GM19099 (cell line): ENCODE data around the gene ADGRA1.

Source experiments
- POLR2A ChIP-seq: IDR thresholded peaks from 3 replicates; pipeline ENCODE4 v1.6.1; 2011; ENCODE audit warnings: low read depth; ENCODE audit not compliant: insufficient read length; ENCODE audit errors: extremely low read depth

Gene ADGRA1

DNA sequence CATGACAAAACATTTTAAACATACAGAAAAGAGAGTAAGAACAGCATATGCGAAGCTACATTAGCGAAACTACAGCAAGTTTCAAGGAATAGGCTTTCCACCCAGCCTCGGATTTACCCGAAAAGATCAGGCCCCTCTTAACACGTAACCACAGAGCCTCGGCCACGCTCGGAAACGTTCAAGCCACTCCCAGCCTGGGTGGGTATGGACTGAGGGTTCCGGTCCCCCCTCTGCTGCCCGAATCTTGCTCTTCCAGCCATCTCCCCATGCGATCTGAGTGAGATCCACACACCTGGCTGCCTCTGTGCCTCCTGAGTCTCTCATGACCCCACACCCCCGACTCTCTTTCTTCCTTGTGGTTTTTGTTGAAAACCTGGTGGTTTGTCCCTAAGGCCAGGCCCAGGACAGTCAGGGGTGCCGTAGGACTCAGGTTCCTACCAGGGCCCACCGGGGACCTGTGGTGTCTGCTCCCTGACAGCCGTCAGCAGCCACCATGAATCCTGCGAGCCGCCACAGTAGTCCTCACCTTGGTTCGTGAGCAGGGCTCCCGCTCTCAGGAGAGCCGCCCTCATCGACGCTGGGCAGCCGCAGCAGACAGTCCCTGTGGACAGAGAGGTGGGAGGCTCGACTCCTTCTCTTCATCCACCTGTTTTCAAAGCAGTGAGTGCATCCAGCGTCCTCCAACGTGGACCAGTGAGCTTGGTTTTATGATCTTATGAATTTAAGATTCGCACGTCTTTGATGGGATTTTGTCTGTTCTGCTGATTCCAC lies 90.8 kb downstream of the ADGRA1 start:
- no peak for TF ChIP-seq POLR2A

DNA sequence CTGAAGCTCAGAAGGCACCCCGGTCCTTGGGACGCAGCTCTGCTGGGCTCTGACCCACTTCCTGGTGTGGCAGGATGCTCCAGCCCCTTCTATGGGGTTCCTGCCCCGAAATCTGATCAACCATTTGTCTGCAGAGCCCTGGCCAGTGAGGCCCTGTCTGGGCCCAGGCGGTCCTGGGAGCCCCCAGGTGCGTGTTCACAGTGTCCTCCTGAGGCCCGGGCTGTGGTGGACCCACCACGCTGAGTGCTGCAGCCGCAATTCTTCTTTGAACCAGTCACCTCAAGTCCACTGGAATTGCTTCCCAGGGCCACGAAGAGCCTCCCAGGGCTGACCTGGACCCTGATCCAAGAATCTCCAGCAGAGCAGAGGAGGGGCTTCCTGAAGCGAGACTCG lies 91.4 kb downstream of the ADGRA1 start:
- TF ChIP-seq POLR2A = no peak

DNA sequence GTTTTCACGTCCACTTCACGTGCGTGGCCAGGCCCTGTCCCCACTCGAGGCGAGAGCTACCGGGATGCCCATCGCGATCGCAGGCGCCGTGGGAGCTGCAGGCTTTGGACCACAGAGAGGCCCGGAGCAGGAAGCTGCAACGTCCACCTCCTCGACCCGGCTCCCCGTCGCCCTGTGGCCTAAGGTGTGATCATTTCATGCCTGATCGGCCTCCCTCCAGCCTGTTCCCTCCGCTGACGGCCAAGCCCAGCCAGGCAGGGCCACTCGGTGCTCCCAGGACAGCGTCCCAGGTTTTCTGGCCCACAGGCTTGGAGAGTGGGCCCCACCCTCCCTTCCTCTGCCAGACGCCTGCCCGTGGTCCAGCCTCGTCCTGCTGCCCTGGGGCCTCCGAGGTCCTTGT lies 91.9 kb downstream of the ADGRA1 start:
- TF ChIP-seq POLR2A = no peak

DNA sequence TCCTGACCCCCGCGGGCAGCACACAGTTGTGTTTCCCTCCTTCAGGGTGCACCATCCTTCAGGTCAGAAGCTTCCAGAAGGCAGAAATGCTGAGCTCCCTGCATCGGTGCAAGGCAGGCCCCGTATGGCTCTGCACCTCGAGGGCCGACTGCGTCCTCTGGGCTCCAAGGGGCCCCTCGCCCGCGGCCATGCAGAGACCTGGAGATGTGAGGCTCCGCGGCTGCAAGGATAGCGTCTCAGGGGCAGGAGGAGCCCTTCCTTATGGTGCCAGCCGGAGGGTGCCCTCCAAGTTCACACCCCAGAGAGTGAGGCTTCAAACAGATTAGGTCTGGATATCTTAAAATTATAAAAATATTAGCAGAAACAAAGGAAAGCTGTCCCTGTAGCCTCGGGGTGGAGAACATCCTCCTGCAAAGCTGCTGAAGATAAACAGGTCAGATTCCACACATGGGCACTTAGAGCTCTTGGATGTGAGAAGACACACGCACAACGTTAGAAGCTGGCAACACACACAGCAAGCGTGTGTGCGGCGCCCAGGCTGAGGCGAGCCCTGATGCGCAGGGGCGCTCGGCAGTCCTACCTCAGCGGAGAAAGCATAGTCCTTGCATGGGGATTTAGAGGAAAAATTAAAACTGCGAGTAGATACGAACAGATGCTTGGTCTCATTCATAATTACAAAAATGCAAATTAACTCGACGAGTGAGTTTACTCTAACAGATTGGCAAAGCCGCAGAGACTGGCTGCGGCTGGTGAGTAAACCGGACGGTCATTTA lies 92.7 kb downstream of the ADGRA1 start:
- TF ChIP-seq POLR2A = no peak

DNA sequence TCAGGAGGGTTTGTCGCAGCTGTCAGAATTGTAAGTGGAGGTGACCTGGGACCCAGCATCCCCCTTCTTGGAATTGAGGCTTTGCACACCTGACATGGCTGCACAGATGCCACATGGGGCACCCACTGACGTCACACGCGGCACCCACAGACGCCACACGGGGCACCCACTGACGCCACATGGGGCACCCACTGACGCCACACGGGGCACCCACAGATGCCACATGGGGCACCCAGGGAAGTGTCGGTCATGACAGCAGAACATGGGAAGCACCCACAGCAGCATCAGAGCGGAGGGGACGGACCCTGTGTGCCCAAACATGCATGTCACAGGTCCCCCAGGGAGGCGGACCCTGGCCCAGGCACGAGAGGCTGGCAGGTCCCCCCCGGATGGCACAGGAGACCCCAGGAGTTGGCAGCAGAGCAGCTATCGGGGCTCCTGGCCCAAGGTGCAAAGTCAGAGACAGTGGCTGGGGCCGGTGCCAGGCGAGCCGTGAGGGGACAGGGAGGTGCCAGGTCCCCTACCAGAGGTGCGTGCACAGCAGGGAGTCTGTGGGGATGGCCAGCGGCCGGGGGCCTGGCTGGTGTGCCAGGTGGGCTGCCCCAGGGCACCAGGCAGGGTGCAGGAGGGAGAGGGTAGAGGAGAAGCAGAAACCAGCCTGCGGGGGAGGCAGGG lies 93.4 kb downstream of the ADGRA1 start:
- no peak for TF ChIP-seq POLR2A
